AG20443 (cell line): ENCODE results near the gene GCDH.
"Not testable (repeated sequence)": the region's sequence is repeated elsewhere in the genome, so short reads cannot be mapped to it uniquely, and the experiment has no call there.

Experiments
- DNase-seq: peaks from one replicate; pipeline ENCODE4 v3.0.0; 2012; ENCODE audit warnings: low spot score, mixed read lengths

Gene GCDH

DNA sequence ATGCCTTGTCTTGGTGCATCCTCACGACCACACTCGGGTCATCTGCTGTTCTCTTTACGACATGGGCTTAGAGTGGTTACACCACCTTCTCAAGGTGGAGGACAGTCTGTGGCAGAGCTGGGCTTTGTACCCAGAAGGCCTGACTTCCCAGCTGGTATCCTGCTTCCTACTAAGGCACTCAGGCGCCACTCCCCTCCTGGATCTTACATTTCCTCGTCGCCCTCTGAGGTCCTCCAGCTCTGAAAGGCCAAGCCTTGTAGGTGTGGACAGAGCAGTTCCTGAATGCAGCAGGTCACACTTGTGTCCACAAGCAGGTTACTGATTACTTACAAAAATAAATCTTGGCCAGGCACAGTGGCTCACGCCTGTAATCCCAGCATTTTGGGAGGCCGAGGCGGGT is 16.2 kb downstream of the GCDH start:
- no peak for DNase-seq

DNA sequence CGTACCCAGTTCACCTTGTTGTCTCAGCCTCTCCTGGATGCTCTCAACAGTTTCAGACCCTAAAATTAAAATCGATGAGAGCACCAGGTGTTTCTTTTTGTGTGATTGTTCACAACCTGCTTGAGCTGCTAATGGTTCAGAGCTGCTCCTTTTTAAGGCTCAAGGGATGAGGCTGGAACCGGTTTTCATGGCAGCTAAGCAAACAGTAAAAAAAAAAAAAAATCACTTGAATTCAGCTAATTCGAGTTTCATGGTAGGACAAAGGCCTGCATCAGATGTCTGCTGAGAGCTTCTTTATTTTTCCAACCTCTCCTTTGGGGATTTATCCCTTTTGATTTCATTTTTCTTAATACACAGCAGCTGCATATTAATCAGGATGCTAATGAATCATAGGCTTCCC is 21.6 kb downstream of the GCDH start:
- DNase-seq = no peak

DNA sequence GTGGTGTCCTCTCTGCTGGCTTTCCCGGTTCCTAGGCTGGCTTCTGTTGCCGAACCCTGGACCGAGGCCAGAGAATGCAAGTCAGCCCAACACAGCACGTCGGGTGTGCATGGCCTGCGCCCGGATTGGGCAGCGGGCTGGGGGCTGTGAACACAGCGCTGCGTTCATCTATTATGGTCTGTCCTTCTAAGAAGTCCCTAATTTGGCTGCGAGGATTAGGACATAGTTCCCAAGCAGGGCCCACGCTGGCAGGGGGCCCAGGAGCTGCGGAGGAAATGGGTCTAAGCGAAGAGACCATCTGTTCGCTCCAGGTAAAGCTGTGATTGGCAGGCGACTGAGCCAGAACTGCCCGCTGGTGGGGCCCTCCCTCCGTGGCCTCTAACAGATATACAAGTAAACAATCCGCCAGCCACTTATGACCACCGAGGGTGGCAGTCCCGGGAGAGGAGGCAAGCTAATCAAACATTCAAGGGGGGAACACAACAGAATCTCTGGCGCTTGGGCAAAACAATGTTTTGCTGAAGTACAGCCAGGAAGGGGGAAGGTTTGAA is 22.1 kb downstream of the GCDH start:
- peak; percentile 79 for DNase-seq

DNA sequence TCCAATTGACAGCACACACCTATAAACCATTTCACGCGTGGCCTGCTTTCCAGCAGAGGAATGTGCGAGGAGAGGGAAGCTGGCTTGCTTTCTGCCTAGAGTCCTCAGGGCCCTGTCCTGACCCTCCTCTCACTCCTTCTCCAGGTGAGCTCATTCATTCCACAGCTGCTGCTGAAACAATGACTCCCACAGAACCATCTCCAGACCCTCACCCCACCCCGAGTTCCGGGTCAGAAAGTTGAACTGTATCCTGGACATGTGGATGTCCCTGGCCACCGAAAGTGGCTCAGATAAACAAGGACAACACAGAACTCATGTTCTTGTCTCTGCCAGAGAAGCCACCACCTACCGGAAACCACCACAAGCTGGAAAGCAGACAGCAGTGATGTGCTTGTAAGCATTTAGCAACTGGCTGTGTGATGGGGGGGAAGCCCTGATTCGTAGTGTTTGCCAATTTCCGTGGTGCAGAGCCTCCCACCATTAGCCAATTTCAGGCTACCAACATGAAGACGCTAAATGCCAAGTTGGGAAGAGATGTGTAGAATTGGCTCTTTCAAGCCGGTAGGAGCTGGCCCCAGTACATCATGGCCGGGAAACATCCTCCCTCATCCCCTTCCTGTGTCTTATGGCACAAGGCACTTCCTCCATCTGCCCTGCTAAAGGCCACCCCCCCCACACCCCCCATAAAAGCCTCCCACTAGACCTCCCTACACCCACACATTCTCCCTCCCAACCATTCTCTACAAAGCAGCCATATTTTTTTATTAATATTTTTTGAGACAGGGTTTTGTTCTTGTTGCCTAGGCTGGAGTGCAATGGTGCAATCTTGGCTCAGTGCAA is 23.1 kb downstream of the GCDH start:
- DNase-seq = peak; percentile 41

DNA sequence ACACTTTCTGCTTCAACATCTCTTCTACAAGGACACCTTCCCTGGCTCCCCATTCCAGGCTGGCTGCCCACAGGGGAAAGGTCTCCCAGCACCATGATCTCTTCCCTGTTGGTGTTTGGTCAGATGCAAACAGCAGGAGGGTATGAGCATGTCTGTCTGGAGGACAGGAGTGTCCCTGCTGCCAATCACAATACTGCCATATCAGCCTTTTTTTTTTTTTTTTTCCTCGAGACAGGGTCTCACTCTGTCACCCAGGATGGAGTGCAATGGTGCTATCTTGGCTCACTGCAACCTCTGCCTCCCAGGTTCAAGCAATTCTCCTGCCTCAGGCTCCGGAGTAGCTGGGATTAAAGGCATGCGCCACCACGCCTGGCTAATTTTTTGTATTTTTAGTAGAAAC is 24.9 kb downstream of the GCDH start:
- DNase-seq = not testable (repeated sequence)

DNA sequence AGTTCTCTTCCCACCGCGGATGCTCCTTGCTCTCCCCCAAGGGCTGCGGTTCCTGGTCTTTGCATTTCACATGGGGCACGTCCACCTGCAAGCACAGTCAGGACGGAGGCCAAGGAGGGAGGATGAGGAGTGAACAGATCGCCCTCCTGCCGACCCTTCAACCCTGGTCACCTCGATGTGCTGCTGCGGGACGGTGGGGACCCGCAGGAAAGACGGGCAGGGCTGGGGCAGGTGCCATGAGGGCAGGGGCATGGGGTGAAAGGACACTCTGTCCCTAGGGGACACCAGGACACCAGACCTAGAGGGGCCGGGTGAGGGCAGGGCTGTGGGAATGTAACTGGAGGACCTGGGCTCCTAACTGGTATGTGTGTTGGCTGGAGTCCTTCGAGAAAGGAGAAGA is 27.3 kb downstream of the GCDH start:
- DNase-seq = no peak

DNA sequence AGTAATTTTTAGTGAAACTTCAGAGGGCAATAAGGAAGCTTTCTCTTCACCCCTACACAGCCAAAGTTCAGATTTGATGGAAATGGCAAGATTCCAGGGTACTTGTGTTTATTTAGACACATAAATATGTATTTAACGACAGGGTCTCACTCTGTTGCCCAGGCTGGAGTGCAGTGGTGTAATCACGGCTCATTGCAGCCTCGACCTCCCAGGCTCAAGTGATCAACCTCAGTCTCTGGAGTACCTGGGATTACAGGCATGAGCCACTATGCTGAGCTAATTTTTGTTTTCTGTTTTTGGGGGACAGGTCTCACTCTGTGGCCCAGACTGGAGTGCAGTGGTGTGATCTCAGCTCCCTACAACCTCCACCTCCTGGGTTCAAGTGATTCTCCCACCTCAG is 30.1 kb downstream of the GCDH start:
- no peak for DNase-seq

DNA sequence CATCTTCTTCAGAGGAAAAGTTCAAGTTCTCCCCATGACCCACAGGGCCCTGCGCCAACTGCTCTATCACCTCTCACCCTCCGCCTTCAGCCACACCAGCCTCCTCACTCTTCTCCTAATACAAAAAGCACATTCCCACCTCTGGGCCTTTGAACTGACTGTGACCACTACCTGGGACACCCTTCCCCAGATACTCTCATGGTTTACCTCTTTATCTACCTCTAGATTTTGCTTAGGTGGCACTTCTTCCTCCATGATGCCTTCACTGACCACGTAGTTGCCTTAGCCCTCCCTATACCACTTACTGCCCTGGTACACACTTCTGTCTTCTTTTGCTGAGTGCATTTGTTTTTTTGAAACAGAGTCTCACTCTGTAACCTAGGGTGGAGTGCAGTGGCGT is 32.0 kb downstream of the GCDH start:
- DNase-seq = no peak

DNA sequence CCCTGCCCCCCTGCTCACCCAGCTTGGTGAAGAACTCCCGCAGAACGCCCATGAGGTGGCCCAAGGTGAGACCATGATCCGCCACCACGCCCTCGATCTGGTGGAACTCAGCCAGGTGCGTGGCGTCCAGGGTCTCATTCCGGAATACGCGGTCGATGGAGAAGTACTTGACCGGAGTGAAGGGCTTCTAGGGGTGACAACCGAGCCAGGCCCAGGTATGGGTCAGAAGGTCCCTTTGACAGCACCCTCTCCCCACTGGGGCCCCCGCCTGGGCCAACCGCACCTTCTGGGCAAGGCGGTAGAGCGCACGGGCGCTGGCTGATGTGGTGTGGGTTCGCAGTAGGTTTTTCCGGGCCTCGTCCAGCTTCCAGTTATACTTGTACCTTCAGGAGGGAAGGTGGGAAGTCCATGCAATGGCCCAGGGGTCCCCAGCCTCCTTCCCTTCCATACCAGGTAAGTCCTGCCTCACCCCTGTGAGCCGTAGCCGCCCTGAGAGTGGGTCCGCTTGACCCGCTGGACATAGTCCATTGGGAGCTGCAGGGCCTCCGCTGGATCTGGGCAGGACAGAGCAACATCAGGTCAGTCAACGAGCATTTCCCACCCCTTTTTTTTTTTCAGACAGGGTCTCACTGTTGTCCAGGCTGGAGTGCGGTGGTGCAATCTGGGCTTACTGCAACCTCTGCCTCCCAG is 33.8 kb downstream of the GCDH start:
- DNase-seq = no peak

DNA sequence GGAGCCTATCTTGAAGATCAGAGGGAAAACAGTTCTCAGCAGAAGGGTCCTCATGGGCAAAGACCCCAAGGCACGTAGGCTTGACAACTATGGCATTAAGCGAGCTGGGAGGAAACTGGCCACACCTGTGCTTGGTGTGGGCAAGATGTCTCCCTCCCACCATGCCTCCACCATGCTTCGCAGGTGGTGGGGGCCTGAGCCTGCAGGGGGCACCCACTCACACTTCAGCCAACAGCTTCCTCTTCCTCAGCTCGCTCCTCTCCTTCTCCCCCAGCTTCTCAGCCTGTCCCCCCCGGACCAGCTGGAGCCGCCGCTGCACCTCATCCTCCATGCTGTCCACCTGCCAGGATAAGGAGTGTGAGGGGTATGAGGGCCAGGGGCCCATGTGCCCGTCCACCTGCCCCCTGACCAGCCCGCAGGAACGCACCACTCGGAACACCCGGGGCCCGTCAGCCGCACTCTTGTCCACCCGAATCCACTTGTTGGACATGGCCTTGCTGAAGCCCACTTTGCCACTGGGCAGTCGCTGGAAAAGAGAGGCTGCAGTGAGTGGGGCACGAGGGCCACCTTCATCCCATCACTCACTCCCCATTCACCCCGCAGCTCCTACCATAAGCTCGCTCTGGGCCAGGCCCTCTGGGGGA is 39.2 kb downstream of the GCDH start:
- no peak for DNase-seq

DNA sequence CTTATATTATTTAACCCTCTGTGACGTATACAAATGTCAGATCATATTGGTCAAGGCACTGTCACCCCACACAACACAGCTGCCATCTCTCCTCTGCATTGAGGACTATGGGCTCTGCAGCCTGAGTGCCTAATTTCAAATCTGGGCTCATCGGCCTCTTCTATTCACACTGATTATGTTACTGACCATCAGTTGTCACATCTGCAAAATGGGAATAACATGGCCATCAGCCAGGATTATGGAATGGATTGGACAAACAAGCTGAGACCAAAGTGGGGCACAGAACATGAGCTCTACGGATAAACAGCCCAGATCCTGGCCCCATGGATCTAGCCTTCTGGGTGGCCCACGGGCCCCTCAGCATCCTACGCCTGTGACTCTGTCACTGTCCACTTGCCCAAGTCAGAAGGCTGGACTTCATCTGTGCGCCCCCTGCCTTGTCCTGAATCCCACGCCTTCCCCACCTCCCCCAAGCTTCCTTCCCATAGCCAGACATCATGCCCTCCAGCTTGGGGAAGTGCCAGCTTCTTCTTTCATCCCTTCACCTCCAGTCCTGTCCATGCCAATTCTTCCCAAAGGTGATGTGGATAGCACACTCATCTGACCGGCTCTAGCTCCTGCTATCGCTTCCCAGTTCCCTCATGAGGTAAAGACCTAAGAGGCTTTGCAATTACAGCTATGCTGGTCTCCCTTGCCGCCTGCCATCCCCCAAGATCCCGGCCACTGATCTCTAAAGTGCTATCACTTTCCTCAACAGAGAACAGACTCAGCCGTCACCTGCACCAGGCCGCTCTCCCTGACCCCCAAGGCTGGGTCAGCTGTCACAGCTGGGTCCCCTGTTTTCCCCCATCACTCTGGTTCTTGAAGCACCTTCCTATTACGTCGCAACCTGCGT is 41.7 kb downstream of the GCDH start:
- DNase-seq = no peak

DNA sequence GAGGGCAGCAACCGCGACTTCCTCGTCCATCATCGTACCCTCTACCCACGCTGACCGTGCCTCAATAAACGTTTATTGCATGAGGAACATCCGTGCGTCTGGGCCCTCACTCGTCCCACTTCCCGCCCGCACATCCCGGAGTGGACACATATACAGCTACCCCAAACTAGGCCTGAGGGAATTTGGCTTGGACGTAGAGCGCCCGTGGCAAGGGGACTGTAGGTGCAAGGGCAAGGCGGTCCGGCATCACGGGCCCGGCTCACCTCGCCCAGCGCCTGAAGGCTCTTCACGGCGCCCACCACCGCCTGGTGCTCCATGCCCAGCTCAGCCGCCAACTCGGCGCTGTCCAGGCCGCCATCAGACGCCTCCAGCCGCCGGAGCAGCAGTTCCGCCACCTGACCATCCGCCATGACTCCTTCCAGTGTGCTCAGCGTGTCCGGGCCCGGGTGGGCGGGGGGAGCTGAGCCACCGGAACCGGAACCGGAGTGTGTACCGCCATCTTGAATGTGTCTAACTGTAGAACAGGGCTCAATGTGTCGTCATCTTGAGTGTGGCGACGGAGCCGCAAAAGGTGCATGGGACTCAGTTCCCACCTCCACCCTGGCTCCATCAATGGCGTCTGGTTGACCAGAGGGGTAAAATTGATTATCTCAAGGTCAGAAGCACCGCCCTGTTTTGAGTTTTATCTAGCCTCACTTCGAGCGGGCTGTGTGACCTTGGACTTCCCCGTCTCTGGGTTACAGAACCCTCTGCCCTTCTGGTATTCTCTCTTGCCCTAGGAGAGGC is 42.5 kb downstream of the GCDH start, which contains the start of gene FARSA:
FARSA (minus strand) TSS at position 425 of the 786 bp plus-strand sequence; CDS start at position 410, 15 bp downstream.
- peak; percentile 94 for DNase-seq

DNA sequence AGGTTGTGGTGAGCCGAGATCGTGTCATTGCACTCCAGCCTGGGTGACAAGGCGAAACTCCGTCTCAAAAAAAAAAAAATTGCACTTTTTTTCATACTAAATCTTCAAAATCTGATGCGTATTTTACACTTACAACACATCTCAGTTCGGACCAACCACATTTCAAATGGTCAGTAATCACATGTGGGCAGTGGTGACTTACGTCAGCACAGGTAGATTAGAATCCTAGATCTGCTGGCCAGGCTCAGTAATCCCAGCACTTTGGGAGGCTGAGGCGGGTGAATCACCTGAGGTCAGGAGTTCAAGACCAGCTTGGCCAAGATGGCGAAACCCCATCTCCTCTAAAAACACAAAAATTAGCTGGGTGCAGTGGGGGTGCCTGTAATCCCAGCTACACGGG is 44.1 kb downstream of the GCDH start:
- DNase-seq = no peak

DNA sequence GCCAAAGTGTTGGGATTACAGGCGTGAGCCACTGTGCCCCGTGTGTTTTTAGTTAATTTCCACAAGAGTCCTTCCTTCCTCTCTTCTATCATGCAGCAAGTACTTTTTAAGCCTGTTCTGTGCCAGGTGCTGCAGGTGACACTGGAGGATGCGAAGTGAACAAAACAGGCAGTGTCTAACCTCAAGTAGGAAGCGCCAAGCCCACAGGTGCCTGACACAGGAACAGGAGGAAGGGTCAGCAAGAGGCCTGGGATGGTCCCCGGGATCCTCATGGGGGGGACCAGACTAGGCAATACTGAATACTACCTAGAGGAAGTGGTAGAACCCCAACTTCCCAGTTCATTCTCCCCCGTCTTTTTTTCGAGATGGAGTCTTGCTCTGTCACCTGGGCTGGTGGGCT is 45.6 kb downstream of the GCDH start:
- no peak for DNase-seq

DNA sequence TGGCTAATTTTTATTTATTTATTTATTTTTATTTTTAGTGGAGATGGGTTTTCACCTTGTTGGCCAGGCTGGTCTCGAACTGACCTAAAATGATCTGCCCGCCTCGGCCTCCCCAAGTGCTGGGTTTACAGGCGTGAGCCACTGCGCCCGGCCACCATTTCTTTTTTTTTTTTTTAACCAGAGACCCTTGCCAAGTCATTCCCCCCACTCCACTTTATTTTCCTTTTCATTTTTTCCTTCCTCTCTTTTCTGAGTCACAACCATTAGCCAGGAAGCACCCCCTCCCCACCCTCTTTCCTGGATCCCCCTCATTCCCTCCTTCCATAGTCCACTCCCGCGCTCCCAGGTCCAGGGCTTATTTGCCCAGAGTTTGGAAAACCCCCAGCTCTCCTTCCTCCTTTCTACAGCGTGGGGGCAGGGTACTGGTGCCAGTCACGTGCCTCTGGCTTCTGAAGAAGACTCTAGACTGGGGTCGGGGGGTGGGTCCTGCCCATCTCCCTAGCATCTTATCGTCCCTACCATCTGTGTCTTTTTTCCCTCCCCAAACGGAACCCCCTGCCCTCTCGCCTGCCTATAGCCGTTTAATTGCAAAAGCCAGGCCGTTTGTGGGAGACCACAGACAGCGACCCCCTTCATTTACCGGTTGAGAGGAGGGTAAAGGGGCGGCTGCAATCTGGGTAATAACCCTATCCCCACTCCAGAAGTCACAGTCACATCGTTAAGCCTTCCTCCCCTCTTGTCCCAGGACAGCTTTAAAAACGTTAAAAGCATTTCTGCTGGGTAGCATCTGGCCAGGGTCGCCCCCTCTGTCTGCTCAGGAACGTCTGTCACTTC is 46.4 kb downstream of the GCDH start:
- no peak for DNase-seq

DNA sequence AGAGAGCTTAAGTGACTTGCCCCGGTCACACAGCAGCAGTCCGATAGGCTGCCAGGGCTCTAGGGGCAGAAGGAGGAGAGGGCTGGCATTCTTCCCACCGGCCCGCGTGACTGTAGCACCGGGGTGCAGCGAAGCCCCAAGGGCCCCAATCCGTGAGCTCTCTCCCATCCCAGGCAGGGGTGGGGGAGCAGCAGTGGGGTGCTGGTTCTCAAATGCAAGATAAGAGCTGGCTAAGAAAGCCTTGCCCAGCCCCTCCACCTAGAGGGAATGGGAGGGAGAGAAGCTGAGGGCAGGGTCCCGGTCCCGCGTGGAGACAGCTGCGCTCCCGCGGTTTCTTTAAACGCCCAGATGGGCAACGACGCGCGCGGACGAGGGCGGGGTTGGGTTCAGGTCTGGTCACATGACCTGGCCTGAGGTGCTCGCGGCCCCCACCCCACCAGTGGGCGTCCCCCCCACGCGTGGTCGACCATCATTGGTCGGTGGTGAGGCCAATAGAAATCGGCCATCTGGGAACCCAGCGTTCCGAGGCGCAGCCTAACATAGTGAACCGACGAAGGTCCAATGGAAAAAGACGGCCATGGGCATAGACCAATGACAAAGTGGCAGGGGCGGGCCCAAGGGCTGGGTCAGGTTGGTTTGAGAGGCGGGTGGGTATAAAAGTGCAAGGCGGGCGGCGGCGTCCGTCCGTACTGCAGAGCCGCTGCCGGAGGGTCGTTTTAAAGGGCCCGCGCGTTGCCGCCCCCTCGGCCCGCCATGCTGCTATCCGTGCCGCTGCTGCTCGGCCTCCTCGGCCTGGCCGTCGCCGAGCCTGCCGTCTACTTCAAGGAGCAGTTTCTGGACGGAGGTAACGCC is 47.2 kb downstream of the GCDH start, which contains the start of gene CALR:
CALR (plus strand) TSS at position 683 of the 852 bp plus-strand sequence; CDS start at position 754, 71 bp downstream.
- DNase-seq = peak; percentile 97

DNA sequence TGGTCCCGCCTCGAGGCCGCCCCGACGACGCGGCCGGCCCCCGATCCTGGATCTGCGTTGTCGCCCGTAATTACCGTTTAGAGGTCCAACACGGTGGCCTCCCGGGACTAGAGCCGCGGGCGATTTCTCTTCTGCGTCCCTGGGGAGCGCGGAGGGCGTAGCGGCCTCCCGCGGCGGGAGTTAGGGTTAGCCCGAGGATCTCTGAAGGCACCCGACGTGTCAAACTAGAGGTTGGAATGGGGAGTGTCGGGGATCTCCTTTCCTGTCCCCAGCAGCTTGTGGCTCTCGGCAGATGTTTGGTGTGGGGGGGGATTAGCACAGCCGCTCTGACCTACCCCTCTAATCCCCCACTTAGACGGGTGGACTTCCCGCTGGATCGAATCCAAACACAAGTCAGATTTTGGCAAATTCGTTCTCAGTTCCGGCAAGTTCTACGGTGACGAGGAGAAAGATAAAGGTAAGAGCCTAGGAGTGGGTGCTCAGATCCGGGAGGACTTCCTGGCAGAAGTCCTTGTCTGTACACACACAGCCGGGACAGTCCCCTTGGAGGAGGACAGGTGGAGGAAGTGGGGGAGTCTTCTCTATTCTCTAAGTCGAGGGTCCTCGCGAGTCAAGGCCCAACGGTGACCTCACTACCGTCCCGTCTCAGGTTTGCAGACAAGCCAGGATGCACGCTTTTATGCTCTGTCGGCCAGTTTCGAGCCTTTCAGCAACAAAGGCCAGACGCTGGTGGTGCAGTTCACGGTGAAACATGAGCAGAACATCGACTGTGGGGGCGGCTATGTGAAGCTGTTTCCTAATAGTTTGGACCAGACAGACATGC is 48.0 kb downstream of the GCDH start:
- peak; percentile 30 for DNase-seq

DNA sequence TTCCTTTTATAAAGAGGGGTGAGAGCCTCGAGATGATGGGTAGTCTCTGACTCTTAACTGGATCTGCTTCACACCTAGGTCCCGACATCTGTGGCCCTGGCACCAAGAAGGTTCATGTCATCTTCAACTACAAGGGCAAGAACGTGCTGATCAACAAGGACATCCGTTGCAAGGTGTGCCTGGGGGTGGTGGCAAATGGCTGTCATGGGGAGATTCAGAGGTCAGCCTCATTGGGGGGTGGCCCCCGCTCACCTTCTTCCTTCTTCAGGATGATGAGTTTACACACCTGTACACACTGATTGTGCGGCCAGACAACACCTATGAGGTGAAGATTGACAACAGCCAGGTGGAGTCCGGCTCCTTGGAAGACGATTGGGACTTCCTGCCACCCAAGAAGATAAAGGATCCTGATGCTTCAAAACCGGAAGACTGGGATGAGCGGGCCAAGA is 49.0 kb downstream of the GCDH start:
- no peak for DNase-seq
